ENCODE measurements around the gene CEACAM20. TPM values are rescaled to one million over a fixed set of nuclear protein-coding genes. Genes with fewer than 3 reads are reported as not detected.

CEACAM20 gene
- total RNA-seq, 1 donor from 2014 or later = 0.35 TPM

DNA sequence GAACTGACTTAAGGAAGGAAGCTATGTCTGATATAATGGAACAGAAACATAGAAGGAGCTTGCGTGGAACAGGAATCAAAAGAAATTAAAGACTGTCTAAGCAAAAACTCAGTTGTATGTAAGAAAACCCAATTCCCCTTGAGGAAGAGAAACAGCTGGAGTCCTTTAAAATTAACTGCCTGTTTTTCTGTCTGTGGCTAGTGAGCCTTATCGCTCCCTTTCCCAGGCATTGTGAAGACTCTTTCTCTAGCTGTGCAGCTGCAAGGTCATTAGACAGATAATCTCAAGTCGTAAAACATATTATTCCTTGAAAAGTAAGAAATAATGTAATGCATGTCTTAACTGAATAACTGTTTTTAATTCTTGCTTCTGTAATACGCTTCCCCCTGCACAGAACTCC is 44.2 kb upstream of the CEACAM20 start:
- H3K4me1 ChIP-seq = no peaks in the 10 kb centered on the region
- H3K36me3 ChIP-seq = no peaks in the 10 kb centered on the region
- intact Hi-C loops (cut with DNase I) = loop anchor here (5.0 kb wide), 2 partner anchors 84 to 199 kb away; no protein-coding TSS in a partner anchor
- no peaks in the 10 kb centered on the region for H3K9me3 ChIP-seq
- no peak for ATAC-seq
- TF ChIP-seq, protein P1, sequence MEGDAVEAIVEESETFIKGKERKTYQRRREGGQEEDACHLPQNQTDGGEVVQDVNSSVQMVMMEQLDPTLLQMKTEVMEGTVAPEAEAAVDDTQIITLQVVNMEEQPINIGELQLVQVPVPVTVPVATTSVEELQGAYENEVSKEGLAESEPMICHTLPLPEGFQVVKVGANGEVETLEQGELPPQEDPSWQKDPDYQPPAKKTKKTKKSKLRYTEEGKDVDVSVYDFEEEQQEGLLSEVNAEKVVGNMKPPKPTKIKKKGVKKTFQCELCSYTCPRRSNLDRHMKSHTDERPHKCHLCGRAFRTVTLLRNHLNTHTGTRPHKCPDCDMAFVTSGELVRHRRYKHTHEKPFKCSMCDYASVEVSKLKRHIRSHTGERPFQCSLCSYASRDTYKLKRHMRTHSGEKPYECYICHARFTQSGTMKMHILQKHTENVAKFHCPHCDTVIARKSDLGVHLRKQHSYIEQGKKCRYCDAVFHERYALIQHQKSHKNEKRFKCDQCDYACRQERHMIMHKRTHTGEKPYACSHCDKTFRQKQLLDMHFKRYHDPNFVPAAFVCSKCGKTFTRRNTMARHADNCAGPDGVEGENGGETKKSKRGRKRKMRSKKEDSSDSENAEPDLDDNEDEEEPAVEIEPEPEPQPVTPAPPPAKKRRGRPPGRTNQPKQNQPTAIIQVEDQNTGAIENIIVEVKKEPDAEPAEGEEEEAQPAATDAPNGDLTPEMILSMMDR (IDR thresholded peaks at IDR 0.05) = no peak
- H3K27me3 ChIP-seq = no peaks in the 10 kb centered on the region
- no peak overlapping the region for H3K27ac ChIP-seq
- DNase-seq = no peak
- H3K4me3 ChIP-seq = no peak overlapping the region

DNA sequence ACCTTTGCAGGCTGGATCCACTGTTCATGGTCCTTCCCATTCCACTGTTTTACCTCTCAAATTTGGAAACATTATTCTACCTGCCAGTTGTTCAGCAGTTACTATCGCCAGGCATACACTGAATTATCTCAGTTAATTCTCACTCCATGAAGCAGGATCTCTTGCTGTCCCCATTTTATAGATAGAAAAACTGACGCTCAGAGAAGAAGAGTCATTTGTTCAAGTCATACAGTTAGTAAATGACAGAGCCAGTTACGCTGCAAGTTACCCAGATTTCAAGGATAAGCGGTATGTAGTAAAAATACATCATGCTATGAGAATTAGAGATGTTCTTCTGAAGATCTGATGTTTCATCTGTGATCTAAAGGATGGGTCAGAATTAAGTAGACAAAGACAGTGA is 43.7 kb upstream of the CEACAM20 start:
- intact Hi-C loops (cut with DNase I) = loop anchor here (5.0 kb wide), 2 partner anchors 84 to 199 kb away; no protein-coding TSS in a partner anchor
- H3K36me3 ChIP-seq = no peaks in the 10 kb centered on the region
- DNase-seq = no peak
- no peaks in the 10 kb centered on the region for H3K4me1 ChIP-seq
- no peak for ATAC-seq
- TF ChIP-seq, protein P1 (IDR thresholded peaks at IDR 0.05) = no peak
- H3K27ac ChIP-seq = no peak overlapping the region
- no peaks in the 10 kb centered on the region for H3K9me3 ChIP-seq
- no peaks in the 10 kb centered on the region for H3K27me3 ChIP-seq
- no peak overlapping the region for H3K4me3 ChIP-seq

DNA sequence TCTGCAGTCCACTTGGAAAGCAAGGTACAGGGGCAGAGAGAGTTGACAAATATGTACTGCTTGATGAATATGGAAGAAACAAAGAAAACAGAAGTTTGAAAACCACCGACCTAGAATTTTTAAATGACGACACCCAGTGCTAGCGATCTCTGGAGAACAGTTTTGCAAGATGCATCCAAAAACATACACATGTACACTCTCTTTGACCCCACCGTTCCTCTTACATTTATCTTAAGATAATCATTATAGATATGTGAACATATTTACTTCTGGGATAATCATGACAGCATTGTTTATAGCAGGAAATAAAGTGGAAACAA is 43.1 kb upstream of the CEACAM20 start:
- DNase-seq = no peak
- TF ChIP-seq, protein P1 (IDR thresholded peaks at IDR 0.05) = no peak
- ATAC-seq = no peak
- H3K27ac ChIP-seq = no peak overlapping the region
- intact Hi-C loops (cut with DNase I) = loop anchor here (5.0 kb wide), 2 partner anchors 85 to 200 kb away; no protein-coding TSS in a partner anchor
- no peaks in the 10 kb centered on the region for H3K4me1 ChIP-seq
- no peak overlapping the region for H3K4me3 ChIP-seq
- H3K36me3 ChIP-seq = no peaks in the 10 kb centered on the region
- no peaks in the 10 kb centered on the region for H3K27me3 ChIP-seq
- no peaks in the 10 kb centered on the region for H3K9me3 ChIP-seq

DNA sequence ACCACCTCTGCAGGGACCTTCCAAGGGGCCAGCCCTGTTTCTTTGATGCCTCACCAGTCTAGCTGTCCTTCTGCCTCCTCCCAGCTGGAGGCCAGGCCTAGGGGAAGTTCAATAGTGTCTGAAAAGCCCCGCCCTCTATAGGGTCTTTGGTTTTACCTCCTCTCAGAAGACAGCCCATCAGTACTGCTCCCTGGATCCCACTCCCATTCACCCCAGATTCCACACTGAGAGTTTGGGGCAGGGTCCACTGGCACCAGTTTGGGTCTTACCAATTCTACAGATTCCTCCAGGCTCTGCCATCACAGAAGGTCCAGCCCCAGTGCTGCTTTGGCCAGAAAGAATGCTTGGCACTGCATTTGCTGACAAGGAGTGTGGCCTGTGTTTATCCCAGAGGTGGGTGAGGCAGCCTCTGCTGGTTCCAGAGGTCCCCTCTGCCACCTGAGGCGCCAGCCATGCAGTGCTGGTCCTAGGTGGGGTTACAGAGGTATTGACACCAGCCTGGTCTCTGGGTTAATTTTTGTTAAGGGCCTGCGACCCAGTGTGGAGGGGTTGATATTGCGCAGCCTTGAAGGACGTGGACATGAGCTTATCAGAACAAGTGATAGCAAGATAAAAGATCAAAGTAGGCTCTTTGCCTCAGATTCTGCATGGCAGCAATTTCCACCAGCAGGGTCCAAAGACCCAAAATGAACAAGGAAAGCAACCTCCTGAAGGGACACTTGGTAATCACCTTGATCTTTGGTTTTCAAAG is 42.5 kb upstream of the CEACAM20 start:
- DNase-seq = no peak
- intact Hi-C loops (cut with DNase I) = loop anchor here (5.0 kb wide), 2 partner anchors 85 to 200 kb away; no protein-coding TSS in a partner anchor
- H3K4me1 ChIP-seq = no peaks in the 10 kb centered on the region

DNA sequence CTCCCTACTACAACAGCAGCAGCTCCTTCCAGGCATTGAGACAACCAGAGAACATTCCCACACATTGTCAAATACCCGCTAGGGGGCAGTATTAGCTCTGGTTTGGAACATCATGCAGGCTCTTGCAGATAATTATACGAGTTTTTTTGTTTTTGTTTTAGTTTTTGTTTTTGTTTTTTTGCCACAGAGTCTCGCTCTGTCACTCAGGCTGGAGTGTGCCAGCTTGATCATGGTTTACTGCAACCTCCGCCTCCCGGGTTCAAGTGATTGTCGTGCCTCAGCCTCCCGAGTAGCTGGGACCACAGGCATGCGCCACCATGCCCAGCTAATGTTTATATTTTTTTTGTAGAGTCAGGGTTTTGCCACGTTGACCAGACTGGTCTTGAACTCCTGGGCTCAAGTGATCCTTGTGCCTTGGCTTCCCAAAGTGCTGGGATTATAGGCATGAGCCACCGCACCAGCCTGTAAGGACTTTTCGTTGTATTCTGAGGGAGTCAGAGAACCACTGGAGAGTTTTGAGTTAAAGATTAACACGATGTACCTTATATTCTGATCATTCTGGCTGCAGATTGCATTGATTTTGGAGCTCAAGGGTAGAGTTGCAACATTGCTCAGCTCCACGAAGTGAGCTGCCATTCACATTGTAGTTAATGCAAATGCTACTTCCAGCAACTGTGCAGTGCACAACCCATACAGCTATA is 41.7 kb upstream of the CEACAM20 start:
- peaks cover 8% of the 10 kb centered on the region for H3K27me3 ChIP-seq
- DNase-seq (no peak), ATAC-seq (peak; percentile 90)
- no peaks in the 10 kb centered on the region for H3K4me1 ChIP-seq
- H3K4me3 ChIP-seq = no peak overlapping the region
- H3K27ac ChIP-seq = no peak overlapping the region
- H3K36me3 ChIP-seq = no peaks in the 10 kb centered on the region
- H3K9me3 ChIP-seq = no peaks in the 10 kb centered on the region
- intact Hi-C loops (cut with DNase I) = loop anchor here (5.0 kb wide), 2 partner anchors 86 to 201 kb away; no protein-coding TSS in a partner anchor
- TF ChIP-seq, protein P1 (IDR thresholded peaks at IDR 0.05) = peak; percentile 81

More for the DNA sequence above, 42.5 kb upstream of the CEACAM20 start:
- Histone ChIP-seq H3K9me3 (no peaks in the 10 kb centered on the region), H3K27ac (no peak overlapping the region), H3K4me3 (no peak overlapping the region), H3K36me3 (no peaks in the 10 kb centered on the region), H3K27me3 (peaks cover under 1% of the 10 kb centered on the region)
- TF ChIP-seq, protein P1 (IDR thresholded peaks at IDR 0.05) = no peak
- ATAC-seq = peak; percentile 41

Data from upper lobe of right lung (tissue), 1 donor.